HFFc6 (cell line): Measurements from ENCODE around the gene KRT28. TPM values are rescaled to one million over a fixed set of nuclear protein-coding genes. Genes with fewer than 3 reads are reported as not detected.
A peak's percentile ranks its signal among the peaks of the same experiment; 100 is the strongest.

ENCODE experiments used
- DNase-seq: peaks from one replicate; pipeline ENCODE4 v3.0.0-alpha.2; 2018
- H3K27ac Mint-ChIP-seq: 2 replicates; pipeline ENCODE4 v1.8.0; 2020; ENCODE audit warnings: mild to moderate bottlenecking, mixed read lengths
- H3K27me3 Mint-ChIP-seq: 2 replicates; pipeline ENCODE4 v1.8.0; 2021; ENCODE audit warnings: mild to moderate bottlenecking, moderate library complexity, mixed read lengths; ENCODE audit not compliant: insufficient read depth
- H3K36me3 Mint-ChIP-seq: 2 replicates; pipeline ENCODE4 v1.8.0; 2021; ENCODE audit warnings: low read depth, mixed read lengths
- H3K4me1 Mint-ChIP-seq: 2 replicates; pipeline ENCODE4 v1.8.0; 2020; ENCODE audit warnings: low read depth, mixed read lengths
- H3K4me3 Mint-ChIP-seq: 2 replicates; pipeline ENCODE4 v1.8.0; 2020; ENCODE audit warnings: mild to moderate bottlenecking, moderate library complexity, mixed read lengths
- H3K9me3 Mint-ChIP-seq: 2 replicates; pipeline ENCODE4 v1.8.0; 2020; ENCODE audit warnings: mild to moderate bottlenecking, mixed read lengths
- CTCF ChIP-seq: fragments of 200-600 bp; sonication (generic); IDR thresholded peaks from 2 replicates; pipeline ENCODE4 v1.5.0; 2021; ENCODE audit warnings: antibody characterized with exemption, mild to moderate bottlenecking
- total RNA-seq, 6 experiments: library from RNA; stranded (reverse); fragmentation: NEBNext Ultra II Directional; extraction: Animal tissue kit (Norgen Biotek cat#: 25700); gene quantifications; 2 replicates in 1 of 6; 3 replicates in 5 of 6; pipeline ENCODE4 v1.2.3, GENCODE V29; 2021

The KRT28 gene
- total RNA-seq, 6 experiments from 2014 or later, result not detected

- no peak for DNase-seq
- Mint-ChIP-seq H3K9me3 (no peaks in the 10 kb centered on the region), H3K4me1 (no peaks in the 10 kb centered on the region), H3K36me3 (no peaks in the 10 kb centered on the region), H3K4me3 (no peak overlapping the region), H3K27me3 (peaks cover 26% of the 10 kb centered on the region), H3K27ac (no peak overlapping the region)
- no peak for TF ChIP-seq CTCF
These were observed 5.9 kb downstream of the KRT28 start for GRCh38 chr17:40793832-40794231.

DNA sequence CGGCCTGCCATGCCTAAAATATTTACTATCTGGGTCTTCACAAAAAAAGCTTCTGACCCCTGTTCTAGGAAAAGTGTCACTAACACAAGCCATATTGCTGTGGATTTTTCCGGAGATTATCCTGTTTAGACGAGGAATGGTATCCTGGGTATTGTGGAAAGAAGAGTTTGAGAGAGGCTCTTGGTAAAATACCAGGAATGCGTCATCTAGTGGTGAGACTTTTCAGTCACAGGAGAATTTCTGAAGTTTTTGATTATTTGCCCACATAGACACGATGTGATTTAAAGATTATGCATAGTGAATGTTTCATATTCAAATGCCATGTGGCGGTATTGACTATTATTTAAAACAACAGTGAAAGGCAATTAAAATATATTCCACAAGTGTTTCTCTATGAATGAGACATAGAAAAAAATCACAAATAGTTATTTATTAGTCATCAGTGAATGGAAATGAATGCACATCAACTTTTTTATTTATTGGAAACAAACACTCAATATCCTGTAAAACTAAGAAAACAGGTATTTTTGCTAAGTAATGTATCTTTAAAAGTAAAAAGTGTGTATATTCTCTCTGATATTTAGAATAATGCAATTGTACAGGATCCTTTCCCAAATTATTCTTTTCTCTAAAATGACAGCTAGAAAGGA, 7.8 kb downstream of the KRT28 start:
- Mint-ChIP-seq H3K4me1 (no peaks in the 10 kb centered on the region), H3K27ac (no peak overlapping the region), H3K36me3 (no peaks in the 10 kb centered on the region), H3K27me3 (peaks cover 36% of the 10 kb centered on the region), H3K9me3 (no peaks in the 10 kb centered on the region), H3K4me3 (no peak overlapping the region)
- peak; percentile 19 for DNase-seq
- peak; percentile 83 for TF ChIP-seq CTCF

DNA sequence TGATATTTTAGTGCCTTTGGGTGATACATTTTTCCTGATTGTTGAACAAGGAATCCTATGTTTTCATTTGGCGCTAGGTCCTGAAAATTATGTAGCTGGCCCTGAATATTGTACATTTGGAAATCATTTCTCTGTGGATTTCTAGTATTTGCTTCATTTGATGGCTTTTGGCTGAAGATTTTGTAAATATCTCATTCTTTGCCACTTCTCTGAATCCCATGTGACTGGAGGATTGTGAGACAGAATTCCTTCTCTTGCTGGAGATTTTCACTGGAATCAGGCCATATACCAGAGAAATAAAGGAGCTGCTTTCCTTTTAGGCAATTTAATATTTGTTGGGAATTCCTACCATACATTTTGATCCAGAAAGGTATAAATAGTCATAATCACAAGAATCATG, 8.6 kb downstream of the KRT28 start:
- Mint-ChIP-seq H3K9me3 (no peaks in the 10 kb centered on the region), H3K4me1 (no peaks in the 10 kb centered on the region), H3K27me3 (peaks cover 29% of the 10 kb centered on the region), H3K4me3 (no peak overlapping the region), H3K36me3 (no peaks in the 10 kb centered on the region), H3K27ac (no peak overlapping the region)
- no peak for DNase-seq
- no peak for TF ChIP-seq CTCF

DNA sequence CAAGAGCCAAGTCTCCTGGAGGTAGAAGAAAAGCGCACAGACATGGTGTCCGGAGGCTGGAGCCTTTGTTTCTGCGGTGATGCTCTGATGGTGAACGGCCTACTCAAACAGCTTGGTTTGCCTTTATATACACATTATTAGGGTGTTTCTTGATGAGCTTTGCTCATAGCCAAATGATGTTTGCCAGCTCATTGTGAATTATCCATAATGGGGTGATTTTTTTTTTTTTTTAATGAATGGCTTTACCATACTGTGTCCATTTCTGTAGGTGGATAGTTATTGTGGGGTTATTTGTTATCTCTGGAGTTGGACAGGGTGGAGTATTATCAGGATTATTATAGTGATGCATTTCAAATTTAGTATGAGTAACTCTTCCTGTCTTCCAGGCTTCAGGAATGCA, 17.3 kb downstream of the KRT28 start, which contains the start of gene KRT27:
KRT27 (minus strand) TSS at position 101 of the 400 bp plus-strand sequence; CDS start at position 44, 57 bp downstream.
- H3K4me1 Mint-ChIP-seq, result no peaks in the 10 kb centered on the region
- H3K36me3 Mint-ChIP-seq, result no peaks in the 10 kb centered on the region
- H3K9me3 Mint-ChIP-seq, result no peaks in the 10 kb centered on the region
- no peak for DNase-seq
- no peak within 1 kb of the TSS for H3K27ac Mint-ChIP-seq
- TF ChIP-seq CTCF, result no peak
- no peak within 1 kb of the TSS for H3K4me3 Mint-ChIP-seq
- H3K27me3 Mint-ChIP-seq, result peaks cover 36% of the 10 kb centered on the region

GRCh38 chr17:40779181-40779909, 20.4 kb downstream of the KRT28 start:
- no peak overlapping the region for H3K27ac Mint-ChIP-seq
- no peaks in the 10 kb centered on the region for H3K36me3 Mint-ChIP-seq
- H3K27me3 Mint-ChIP-seq, result peaks cover 35% of the 10 kb centered on the region
- H3K4me3 Mint-ChIP-seq, result no peak overlapping the region
- H3K9me3 Mint-ChIP-seq, result no peaks in the 10 kb centered on the region
- DNase-seq, result no peak
- no peak for TF ChIP-seq CTCF
- no peaks in the 10 kb centered on the region for H3K4me1 Mint-ChIP-seq
